Ascending aorta (tissue), 2 donors: ENCODE results near the gene MYO5C. TPM values are rescaled to one million over a fixed set of nuclear protein-coding genes. Genes with fewer than 3 reads are reported as not detected.

Experiments used
- DNase-seq, 2 donors: peaks; one replicate each; pipeline ENCODE4 v3.0.0-alpha.2; 2019; ENCODE audit warnings: low spot score in 2 of 2
- H3K27ac ChIP-seq, 2 donors: fragments of 200-600 bp; sonication (generic); one replicate each; pipeline ENCODE4 v1.5.1; 2016 to 2017; ENCODE audit warnings: mild to moderate bottlenecking in 1 of 2
- H3K27me3 ChIP-seq: fragments of 200-600 bp; sonication (generic); one replicate; pipeline ENCODE4 v1.5.1; 2017
- H3K36me3 ChIP-seq, 2 donors: fragments of 200-600 bp; sonication (generic); one replicate each; pipeline ENCODE4 v1.5.1; 2016
- H3K4me1 ChIP-seq, 2 donors: fragments of 200-600 bp; sonication (generic); one replicate each; pipeline ENCODE4 v1.5.1; 2016 to 2017; ENCODE audit warnings: mild to moderate bottlenecking in 1 of 2
- H3K4me3 ChIP-seq, 2 donors: fragments of 200-600 bp; sonication (generic); one replicate each; pipeline ENCODE4 v1.5.1; 2016 to 2017; ENCODE audit warnings: mild to moderate bottlenecking in 1 of 2
- H3K9me3 ChIP-seq, 2 donors: fragments of 200-600 bp; sonication (generic); one replicate each; pipeline ENCODE4 v1.5.1; 2016
- intact Hi-C: fragments of 100-400 bp; cut with DNase I; formaldehyde crosslinking; loops from one replicate; pipeline ENCODE4 v1.15.1; 2023
- total RNA-seq: library from RNA; depleted of rRNA; stranded (reverse); fragments of >200 nt; gene quantifications from one replicate; pipeline ENCODE4 v1.1.0, GENCODE V29; 2016
- TF ChIP-seq, protein P1 (sequence below), 3 experiments: fragments of 200-600 bp in 2 of 3; fragments of 450-650 bp in 1 of 3; sonication (generic) in 2 of 3; IDR thresholded peaks; one replicate each; pipeline ENCODE4 v1.5.1; 2016 to 2019; ENCODE audit warnings: antibody characterized with exemption in 3 of 3, mild to moderate bottlenecking in 1 of 3, moderate library complexity in 1 of 3

Gene MYO5C
- total RNA-seq, 1 donor from 2014 or later: 11.0 TPM

DNA sequence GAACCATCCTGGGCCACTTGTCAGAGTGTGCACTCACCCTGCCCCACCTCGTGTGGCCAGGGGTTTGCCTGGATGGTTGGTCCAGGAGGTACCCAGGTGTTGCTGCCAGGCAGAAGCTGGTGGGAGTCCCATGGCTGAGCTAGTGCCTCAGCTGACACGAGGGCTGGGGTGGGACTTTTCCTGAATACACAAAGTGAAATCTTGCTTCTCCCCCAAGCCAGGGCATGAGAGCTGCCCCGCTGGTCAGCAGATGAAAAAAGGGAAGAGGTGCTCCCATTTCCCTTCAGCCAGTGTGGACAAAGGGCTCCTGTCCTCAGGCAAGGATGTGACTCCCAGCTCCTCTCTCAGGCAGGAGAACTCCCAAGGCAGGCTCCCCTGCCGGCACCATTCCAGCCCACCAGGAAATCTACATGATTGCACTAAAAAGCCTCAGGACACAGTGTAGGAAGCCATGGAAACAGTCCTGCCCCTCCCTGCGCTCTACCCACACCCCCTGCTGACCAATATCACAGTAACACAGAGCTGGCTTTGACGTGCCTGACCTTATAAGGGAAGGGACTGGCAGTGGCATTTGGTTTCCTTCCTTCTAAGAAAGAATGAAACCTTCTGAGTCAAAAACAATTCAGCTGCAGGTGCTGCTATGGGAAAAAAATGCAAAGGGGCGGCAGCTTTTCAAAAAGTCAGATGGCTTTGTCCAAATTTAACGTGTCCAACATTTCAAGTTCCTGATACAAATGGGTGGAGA, 33.9 kb downstream of the MYO5C start:
- DNase-seq: peak; percentile 67 to 89
- Histone ChIP-seq H3K27me3 (no peaks in the 10 kb centered on the region), H3K36me3 (no peaks in the 10 kb centered on the region), H3K27ac (peak overlapping the region; percentile 65 to 81), H3K4me1 (peaks cover 0 to 14% of the 10 kb centered on the region in 2 donors), H3K9me3 (no peaks in the 10 kb centered on the region), H3K4me3 (no peak overlapping the region)
- intact Hi-C loops: loop anchor here (5.0 to 10.0 kb wide), 2 partner anchors 266 to 383 kb away; partner anchors contain the start of gene MYO5A
- TF ChIP-seq, protein P1, sequence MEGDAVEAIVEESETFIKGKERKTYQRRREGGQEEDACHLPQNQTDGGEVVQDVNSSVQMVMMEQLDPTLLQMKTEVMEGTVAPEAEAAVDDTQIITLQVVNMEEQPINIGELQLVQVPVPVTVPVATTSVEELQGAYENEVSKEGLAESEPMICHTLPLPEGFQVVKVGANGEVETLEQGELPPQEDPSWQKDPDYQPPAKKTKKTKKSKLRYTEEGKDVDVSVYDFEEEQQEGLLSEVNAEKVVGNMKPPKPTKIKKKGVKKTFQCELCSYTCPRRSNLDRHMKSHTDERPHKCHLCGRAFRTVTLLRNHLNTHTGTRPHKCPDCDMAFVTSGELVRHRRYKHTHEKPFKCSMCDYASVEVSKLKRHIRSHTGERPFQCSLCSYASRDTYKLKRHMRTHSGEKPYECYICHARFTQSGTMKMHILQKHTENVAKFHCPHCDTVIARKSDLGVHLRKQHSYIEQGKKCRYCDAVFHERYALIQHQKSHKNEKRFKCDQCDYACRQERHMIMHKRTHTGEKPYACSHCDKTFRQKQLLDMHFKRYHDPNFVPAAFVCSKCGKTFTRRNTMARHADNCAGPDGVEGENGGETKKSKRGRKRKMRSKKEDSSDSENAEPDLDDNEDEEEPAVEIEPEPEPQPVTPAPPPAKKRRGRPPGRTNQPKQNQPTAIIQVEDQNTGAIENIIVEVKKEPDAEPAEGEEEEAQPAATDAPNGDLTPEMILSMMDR (IDR thresholded peaks at IDR 0.05): peak in 2 of 3 experiments; percentile 27 to 32

DNA sequence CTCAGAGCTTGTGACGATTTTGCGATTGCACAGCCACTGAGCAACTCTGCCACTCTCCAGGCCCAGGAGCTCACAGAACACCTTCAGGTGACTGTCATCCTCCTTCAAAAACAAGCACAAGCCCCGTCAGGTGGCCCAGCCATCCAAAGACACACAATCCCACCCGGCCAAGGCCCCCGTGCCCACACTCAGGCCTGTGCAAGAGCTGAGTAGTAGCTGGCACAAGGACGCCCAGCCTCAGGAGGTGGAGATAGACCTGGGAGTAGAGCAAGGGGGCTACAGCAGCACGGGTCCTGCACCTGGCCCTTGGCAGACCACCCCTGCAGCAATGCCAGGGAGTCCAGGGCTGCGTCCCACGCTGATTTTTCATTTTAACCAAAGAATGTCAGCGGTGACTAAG, 34.6 kb downstream of the MYO5C start:
- TF ChIP-seq, protein P1 (IDR thresholded peaks at IDR 0.05): no peak
- H3K4me3 ChIP-seq: no peak overlapping the region
- no peak for DNase-seq
- H3K36me3 ChIP-seq: no peaks in the 10 kb centered on the region
- H3K9me3 ChIP-seq: no peaks in the 10 kb centered on the region
- peak overlapping the region; percentile 65 to 81 for H3K27ac ChIP-seq
- peaks cover 0 to 16% of the 10 kb centered on the region in 2 donors for H3K4me1 ChIP-seq
- intact Hi-C loops: loop anchor here (5.0 to 10.0 kb wide), 2 partner anchors 266 to 384 kb away; partner anchors contain the start of gene MYO5A
- no peaks in the 10 kb centered on the region for H3K27me3 ChIP-seq

DNA sequence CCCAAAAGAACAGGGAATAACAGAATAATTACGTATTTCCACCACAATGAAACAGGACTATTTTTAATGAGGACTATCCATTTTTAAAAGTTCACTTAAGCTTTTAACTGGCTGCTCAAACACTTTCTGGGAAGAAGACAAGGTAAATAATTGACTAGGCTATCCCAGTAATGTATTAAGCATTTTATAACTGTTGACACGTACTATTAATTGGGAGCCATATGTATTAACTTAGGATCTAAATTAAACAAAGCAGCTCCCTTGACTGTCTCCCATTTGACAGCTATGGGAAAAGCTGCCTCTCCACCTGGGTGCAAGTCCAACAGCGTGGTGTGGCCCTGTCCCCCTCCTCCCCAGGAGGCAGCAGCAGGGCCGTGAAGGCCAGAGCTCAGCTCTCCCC, 36.1 kb downstream of the MYO5C start:
- DNase-seq: no peak
- no peaks in the 10 kb centered on the region for H3K36me3 ChIP-seq
- TF ChIP-seq, protein P1 (IDR thresholded peaks at IDR 0.05): no peak
- no peak overlapping the region for H3K4me3 ChIP-seq
- H3K4me1 ChIP-seq: peaks cover 0 to 16% of the 10 kb centered on the region in 2 donors
- intact Hi-C loops: loop anchor here (5.0 to 10.0 kb wide), 2 partner anchors 78 to 305 kb away; partner anchors contain the start of gene ARPP19
- no peaks in the 10 kb centered on the region for H3K9me3 ChIP-seq
- no peaks in the 10 kb centered on the region for H3K27me3 ChIP-seq
- H3K27ac ChIP-seq: no peak overlapping the region

DNA sequence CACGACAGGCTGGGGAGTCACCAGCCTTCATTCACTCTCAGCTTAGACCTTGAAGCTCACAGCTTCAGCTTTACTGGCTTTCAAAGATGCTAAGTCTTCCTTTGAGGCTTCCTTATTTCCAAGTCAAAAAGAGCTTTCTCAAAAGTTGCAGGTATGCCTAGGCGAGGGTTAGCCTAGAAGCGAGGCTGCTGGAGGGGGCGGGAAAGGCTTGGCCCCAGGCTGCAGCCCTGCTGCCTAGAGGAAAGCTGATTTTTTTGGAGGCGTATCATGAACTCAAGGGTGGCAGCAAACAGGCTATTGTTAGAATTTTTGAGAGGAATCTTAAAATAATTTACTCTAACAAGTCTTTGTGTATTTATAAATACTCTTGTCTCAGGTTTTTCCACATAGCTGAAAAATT, 37.1 kb downstream of the MYO5C start:
- H3K36me3 ChIP-seq: no peaks in the 10 kb centered on the region
- TF ChIP-seq, protein P1 (IDR thresholded peaks at IDR 0.05): no peak
- intact Hi-C loops: loop anchor here (5.0 to 10.0 kb wide), 2 partner anchors 79 to 306 kb away; partner anchors contain the start of gene ARPP19
- H3K4me3 ChIP-seq: no peak overlapping the region
- DNase-seq: no peak
- H3K27me3 ChIP-seq: no peaks in the 10 kb centered on the region
- no peaks in the 10 kb centered on the region for H3K9me3 ChIP-seq
- no peak overlapping the region for H3K27ac ChIP-seq
- peaks cover 0 to 16% of the 10 kb centered on the region in 2 donors for H3K4me1 ChIP-seq

DNA sequence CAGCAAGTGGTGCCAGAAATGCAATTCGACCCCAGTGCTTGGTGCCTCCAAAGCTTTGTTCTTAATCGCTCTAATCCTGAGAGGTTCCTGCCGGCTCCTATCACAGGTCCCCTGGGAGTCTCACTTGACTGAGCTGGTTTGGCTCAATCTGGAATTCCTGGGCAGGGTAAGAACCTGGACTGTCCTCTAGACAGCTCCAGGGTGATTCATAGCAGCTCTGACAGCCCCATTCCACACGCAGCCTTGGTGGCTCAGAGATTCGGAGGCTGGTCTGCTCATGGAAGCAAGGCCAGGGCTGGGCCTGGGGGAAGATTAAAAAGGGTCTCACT, 37.9 kb downstream of the MYO5C start:
- H3K36me3 ChIP-seq: no peaks in the 10 kb centered on the region
- H3K9me3 ChIP-seq: no peaks in the 10 kb centered on the region
- H3K27me3 ChIP-seq: no peaks in the 10 kb centered on the region
- intact Hi-C loops: loop anchor here (5.0 to 10.0 kb wide), 2 partner anchors 80 to 307 kb away; partner anchors contain the start of gene ARPP19
- peaks cover 0 to 19% of the 10 kb centered on the region in 2 donors for H3K4me1 ChIP-seq
- H3K27ac ChIP-seq: no peak overlapping the region
- TF ChIP-seq, protein P1 (IDR thresholded peaks at IDR 0.05): no peak
- DNase-seq: no peak
- H3K4me3 ChIP-seq: no peak overlapping the region
